Endodermal cell (in vitro differentiated cells): ENCODE data around the gene CPTP. TPM values are rescaled to one million over a fixed set of nuclear protein-coding genes. Genes with fewer than 3 reads are reported as not detected.

Experiments used
- DNase-seq: peaks from one replicate; pipeline ENCODE4 v3.0.0-alpha.2; 2017
- H3K27ac ChIP-seq: 2 replicates; pipeline ENCODE4 v1.5.1; 2013; ENCODE audit warnings: mild to moderate bottlenecking, low read depth, low read length, moderate library complexity
- H3K27me3 ChIP-seq: 2 replicates; pipeline ENCODE4 v1.6.1; 2013; ENCODE audit warnings: mild to moderate bottlenecking, low read length, moderate library complexity; ENCODE audit not compliant: insufficient read depth, control insufficient read depth, poor library complexity, severe bottlenecking
- H3K36me3 ChIP-seq: 2 replicates; pipeline ENCODE4 v1.7.0; 2013; ENCODE audit warnings: mild to moderate bottlenecking, low read length, moderate library complexity; ENCODE audit not compliant: control insufficient read depth, insufficient read depth
- H3K4me1 ChIP-seq: one replicate; pipeline ENCODE4 v1.7.0; 2013; ENCODE audit warnings: low read length; ENCODE audit not compliant: control insufficient read depth, insufficient read depth
- H3K4me3 ChIP-seq: 2 replicates; pipeline ENCODE4 v1.5.1; 2013; ENCODE audit warnings: mild to moderate bottlenecking, low read length, moderate library complexity
- H3K9ac ChIP-seq: 2 replicates; pipeline ENCODE4 v1.6.1; 2013; ENCODE audit warnings: mild to moderate bottlenecking, low read length, moderate library complexity; ENCODE audit not compliant: poor library complexity, severe bottlenecking; ENCODE audit errors: extremely low read depth
- H3K9me3 ChIP-seq: 2 replicates; pipeline ENCODE4 v1.6.1; 2013; ENCODE audit warnings: mild to moderate bottlenecking, low read length, moderate library complexity; ENCODE audit not compliant: control insufficient read depth
- H3K27ac Mint-ChIP-seq: 2 replicates; pipeline ENCODE4 v1.8.0; 2020; ENCODE audit warnings: mixed read lengths
- H3K27me3 Mint-ChIP-seq: 2 replicates; pipeline ENCODE4 v1.8.0; 2021; ENCODE audit warnings: mild to moderate bottlenecking, mixed read lengths; ENCODE audit not compliant: insufficient read depth
- H3K36me3 Mint-ChIP-seq: 2 replicates; pipeline ENCODE4 v1.8.0; 2020; ENCODE audit warnings: low read depth, mixed read lengths
- H3K4me1 Mint-ChIP-seq: 2 replicates; pipeline ENCODE4 v1.8.0; 2020; ENCODE audit warnings: mixed read lengths
- H3K4me3 Mint-ChIP-seq: 2 replicates; pipeline ENCODE4 v1.8.0; 2020; ENCODE audit warnings: mild to moderate bottlenecking, moderate library complexity, mixed read lengths
- H3K9me3 Mint-ChIP-seq: 2 replicates; pipeline ENCODE4 v1.8.0; 2020; ENCODE audit warnings: mild to moderate bottlenecking, mixed read lengths
- CTCF ChIP-seq: fragments of 200-600 bp; sonication (generic); conservative IDR thresholded peaks from 2 replicates; pipeline ENCODE4 v1.5.0; 2021; ENCODE audit warnings: antibody characterized with exemption, mild to moderate bottlenecking
- WGBS, 2 experiments: methylation state at CpG; one replicate each; pipeline versions ENCODE4 v1.1.5 to v1.1.7; 2013; ENCODE audit warnings: missing lambda C conversion rate in 2 of 2, mixed read lengths in 1 of 2; ENCODE audit not compliant: insufficient coverage in 1 of 2, insufficient read length in 1 of 2; 5-methylcytosine and 5-hydroxymethylcytosine counted together
- long read RNA-seq, 4 experiments: library from polyadenylated mRNA in 2 of 4; library from RNA in 1 of 4; library from capped mRNA in 1 of 4; stranded (forward) in 3 of 4; unstranded in 1 of 4; transcript quantifications; one replicate each; pipeline ENCODE4 v2.0.0, GENCODE V29; 2020 to 2021; ENCODE audit warnings: inconsistent platforms in 1 of 4
- polyA plus RNA-seq, 2 experiments: library from polyadenylated mRNA; stranded (reverse); fragments of 50-300 nt; gene quantifications; one replicate each; pipeline ENCODE4 v1.2.3, GENCODE V29; 2013
- total RNA-seq, 2 donors: library from RNA; stranded (reverse); fragmentation: NEBNext Ultra II Directional in 1 of 2; extraction: Animal tissue kit (Norgen Biotek cat#: 25700) in 1 of 2; gene quantifications; 2 replicates in 1 of 2; 3 replicates in 1 of 2; pipeline ENCODE4 v1.2.1, GENCODE V29; 2021

The CPTP gene
- 10 to 100 TPM; 12.0 to 13.6 TPM for total RNA-seq
- polyA plus RNA-seq (2013, experiment 1 of 2) = 12.8 TPM
- polyA plus RNA-seq (2013, experiment 2 of 2) = 11.3 TPM
- long read RNA-seq, experiment 1, partial matches to known transcripts = 5 of 5 reads
- long read RNA-seq, experiment 1, other reads (novel, unspliced or antisense) = 0 of 5 reads
- long read RNA-seq, experiment 2, transcript CPTP-202 (2 exons, 1,101 nt) = minor isoform, 8 of 46 reads
- long read RNA-seq, experiment 2, transcript CPTP-201 (3 exons, 2,190 nt) = major isoform, 36 of 46 reads
- long read RNA-seq, experiment 2, partial matches to known transcripts = 0 of 46 reads
- long read RNA-seq, experiment 2, other reads (novel, unspliced or antisense) = 2 of 46 reads
- long read RNA-seq, experiment 3, partial matches to known transcripts = 1 of 5 reads
- long read RNA-seq, experiment 3, other reads (novel, unspliced or antisense) = 0 of 5 reads
- long read RNA-seq, experiment 4, partial matches to known transcripts = 0 of 2 reads
- long read RNA-seq, experiment 4, other reads (novel, unspliced or antisense) = 2 of 2 reads

- Histone ChIP-seq H3K9ac (peak within 1 kb of the TSS; percentile 51), H3K4me1 (no peaks in the 10 kb centered on the region), H3K27me3 (no peaks in the 10 kb centered on the region), H3K27ac (peak within 1 kb of the TSS; percentile 24), H3K36me3 (peaks cover under 1% of the 10 kb centered on the region), H3K4me3 (peak within 1 kb of the TSS; percentile 86), H3K9me3 (no peaks in the 10 kb centered on the region)
- H3K4me3 Mint-ChIP-seq = peak within 1 kb of the TSS; percentile 59
- DNase-seq = peak; percentile 97
- TF ChIP-seq CTCF = no peak
- 1 to 3% methylated on average over 30 to 84 of the region's 84 CpGs for WGBS, 2 experiments
- H3K36me3 Mint-ChIP-seq = peaks cover 3% of the 10 kb centered on the region
- H3K9me3 Mint-ChIP-seq = no peaks in the 10 kb centered on the region
- H3K27me3 Mint-ChIP-seq = no peaks in the 10 kb centered on the region
- H3K4me1 Mint-ChIP-seq = peaks cover 5% of the 10 kb centered on the region
- H3K27ac Mint-ChIP-seq = peak within 1 kb of the TSS; percentile 11
Observed at GRCh38 chr1:1324524-1325287, at the start of gene CPTP, which contains the start of gene INTS11. CPTP (plus strand) TSS chr1:1324802; CDS start chr1:1326911, 2,109 bp downstream. INTS11 (minus strand) TSS chr1:1324660; CDS start chr1:1324608, 52 bp downstream.

DNA sequence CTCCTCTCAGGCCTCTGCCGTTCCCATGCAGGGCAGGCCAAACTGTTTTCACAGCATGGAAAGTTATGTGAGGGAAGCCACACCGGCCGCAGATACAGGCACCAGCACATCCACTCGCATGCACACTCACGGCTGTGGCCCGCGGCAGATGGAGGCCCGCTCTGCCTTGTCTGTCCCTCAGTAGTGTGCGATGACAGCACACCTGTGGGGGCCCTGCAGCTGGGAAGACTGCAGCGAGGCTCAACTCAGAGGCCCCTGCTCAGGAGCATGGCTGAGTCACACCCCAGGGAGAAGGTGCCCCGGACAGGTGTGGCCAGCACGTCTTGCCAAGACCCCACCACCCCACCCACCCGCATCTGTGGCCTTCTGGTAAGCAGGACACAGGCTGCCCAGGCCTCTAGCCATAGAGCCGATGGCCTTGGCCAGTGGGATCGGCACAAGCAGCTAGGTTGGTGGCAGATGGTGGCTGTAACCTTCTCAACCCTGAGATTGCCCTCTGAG lies 49.6 kb upstream of the CPTP start:
- H3K27ac ChIP-seq = no peak overlapping the region
- no peak overlapping the region for H3K9ac ChIP-seq
- no peak for DNase-seq
- H3K4me3 ChIP-seq = peak overlapping the region; percentile 77
- WGBS, 2 experiments = 91 to 98% methylated on average over 8 to 15 of the region's 15 CpGs
- H3K36me3 Mint-ChIP-seq = peaks cover 21% of the 10 kb centered on the region
- no peak for TF ChIP-seq CTCF
- H3K4me1 ChIP-seq = peaks cover 5% of the 10 kb centered on the region
- H3K36me3 ChIP-seq = peaks cover 7% of the 10 kb centered on the region
- no peaks in the 10 kb centered on the region for H3K9me3 Mint-ChIP-seq
- no peaks in the 10 kb centered on the region for H3K27me3 ChIP-seq
- H3K27ac Mint-ChIP-seq = no peak overlapping the region
- no peaks in the 10 kb centered on the region for H3K9me3 ChIP-seq
- H3K27me3 Mint-ChIP-seq = peaks cover 3% of the 10 kb centered on the region
- peaks cover 19% of the 10 kb centered on the region for H3K4me1 Mint-ChIP-seq
- peak overlapping the region; percentile 86 for H3K4me3 Mint-ChIP-seq

DNA sequence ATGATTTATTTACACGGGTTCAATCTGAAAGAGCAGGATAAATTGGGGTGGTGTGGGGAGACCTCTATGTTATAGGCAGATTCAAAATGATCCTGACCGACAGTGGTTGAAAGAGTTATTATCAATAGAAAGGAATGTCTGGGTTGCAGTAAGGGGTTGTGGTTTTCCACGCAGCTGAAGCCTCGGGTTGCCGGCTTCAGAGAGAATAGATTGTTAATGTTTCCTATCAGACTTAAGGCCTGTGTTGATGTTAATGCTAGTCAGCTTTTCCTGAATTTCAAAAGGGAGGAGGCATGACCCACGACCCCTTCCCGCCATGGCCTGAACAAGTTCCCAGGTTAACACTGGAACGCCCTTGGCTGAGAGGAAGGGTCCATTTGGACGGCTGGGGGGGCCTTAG lies 48.8 kb upstream of the CPTP start:
- Histone ChIP-seq H3K9ac (no peak overlapping the region), H3K27me3 (no peaks in the 10 kb centered on the region), H3K4me3 (no peak overlapping the region), H3K4me1 (peaks cover 5% of the 10 kb centered on the region), H3K27ac (no peak overlapping the region), H3K36me3 (peaks cover 6% of the 10 kb centered on the region), H3K9me3 (no peaks in the 10 kb centered on the region)
- H3K27ac Mint-ChIP-seq = no peak overlapping the region
- H3K36me3 Mint-ChIP-seq = peaks cover 13% of the 10 kb centered on the region
- no peak overlapping the region for H3K4me3 Mint-ChIP-seq
- 95% methylated on average over 9 of the region's 9 CpGs for WGBS, 2 experiments
- H3K9me3 Mint-ChIP-seq = no peaks in the 10 kb centered on the region
- no peak for TF ChIP-seq CTCF
- no peak for DNase-seq
- peaks cover 3% of the 10 kb centered on the region for H3K27me3 Mint-ChIP-seq
- H3K4me1 Mint-ChIP-seq = peaks cover 14% of the 10 kb centered on the region
